GM19372 (cell line): Measurements from ENCODE around the gene PLG.
A peak's percentile ranks its signal among the peaks of the same experiment; 100 is the strongest.
"Not testable (repeated sequence)": the region's sequence is repeated elsewhere in the genome, so short reads cannot be mapped to it uniquely, and the experiment has no call there.

ENCODE experiments used
- ATAC-seq: cut with Tn5 transposase; IDR thresholded peaks from one replicate; pipeline ENCODE4 v1.9.1; 2021; ENCODE audit warnings: mild to moderate bottlenecking, low read depth, moderate library complexity; ENCODE audit not compliant: unreplicated experiment

The PLG gene

GRCh38 chr6:160701918-160702680 lies at the start of gene PLG:
Gene PLG, plus strand, starts transcription at chr6:160702244. Its CDS starts 61 bp downstream, at chr6:160702305.
- not testable (repeated sequence) for ATAC-seq

GRCh38 chr6:160659562-160659961 lies 42.5 kb upstream of the PLG start:
- ATAC-seq, result no peak

- no peak for ATAC-seq
Measured at GRCh38 chr6:160661216-160661615, 40.8 kb upstream of the PLG start.

- no peak for ATAC-seq
Measured at GRCh38 chr6:160662429-160662828, 39.6 kb upstream of the PLG start.

GRCh38 chr6:160662842-160663241 lies 39.2 kb upstream of the PLG start:
- no peak for ATAC-seq

- not testable (repeated sequence) for ATAC-seq
Measured at GRCh38 chr6:160664198-160664597, 37.8 kb upstream of the PLG start, which contains the start of gene LPA. Gene LPA, minus strand, starts transcription at chr6:160664275. Its CDS starts 61 bp downstream, at chr6:160664214.

GRCh38 chr6:160667639-160668481 lies 34.2 kb upstream of the PLG start:
- ATAC-seq, result peak; percentile 80

- no peak for ATAC-seq
Measured at GRCh38 chr6:160668589-160668988, 33.5 kb upstream of the PLG start.

GRCh38 chr6:160676418-160676817 lies 25.6 kb upstream of the PLG start:
- not testable (repeated sequence) for ATAC-seq

GRCh38 chr6:160678230-160678629 lies 23.8 kb upstream of the PLG start:
- no peak for ATAC-seq

- no peak for ATAC-seq
Measured at GRCh38 chr6:160678744-160679401, 23.2 kb upstream of the PLG start.

GRCh38 chr6:160679402-160679769 lies 22.7 kb upstream of the PLG start:
- ATAC-seq, result no peak

GRCh38 chr6:160685101-160685761 lies 16.8 kb upstream of the PLG start:
- ATAC-seq, result not testable (repeated sequence)

GRCh38 chr6:160685762-160686450 lies 16.1 kb upstream of the PLG start:
- ATAC-seq, result no peak

GRCh38 chr6:160690458-160690857 lies 11.6 kb upstream of the PLG start:
- ATAC-seq, result no peak

- ATAC-seq, result no peak
Measured at GRCh38 chr6:160691617-160692016, 10.4 kb upstream of the PLG start.

GRCh38 chr6:160692369-160692959 lies 9.6 kb upstream of the PLG start:
- no peak for ATAC-seq

GRCh38 chr6:160695025-160695424 lies 7.0 kb upstream of the PLG start:
- not testable (repeated sequence) for ATAC-seq

GRCh38 chr6:160695622-160696021 lies 6.4 kb upstream of the PLG start:
- ATAC-seq, result not testable (repeated sequence)
